Esophagus muscularis mucosa (tissue), 4 donors: ENCODE measurements around the gene PLXNC1. TPM values are rescaled to one million over a fixed set of nuclear protein-coding genes. Genes with fewer than 3 reads are reported as not detected.

ENCODE experiments used
- DNase-seq: peaks from one replicate; pipeline ENCODE4 v3.0.0-alpha.2; 2017; ENCODE audit errors: extremely low spot score
- H3K27ac ChIP-seq, 4 donors: fragments of 200-600 bp; sonication (generic); replicated peaks in 1 of 4; 1 replicate in 3 of 4; 2 replicates in 1 of 4; pipeline ENCODE4 v1.5.1; 2016 to 2019; ENCODE audit warnings: mild to moderate bottlenecking in 1 of 4
- H3K27me3 ChIP-seq, 4 donors: fragments of 200-600 bp; sonication (generic); one replicate each; pipeline versions ENCODE4 v1.5.1 to v1.6.0; 2016 to 2019
- H3K36me3 ChIP-seq, 4 donors: fragments of 200-600 bp; sonication (generic); one replicate each; pipeline ENCODE4 v1.5.1; 2016 to 2019
- H3K4me1 ChIP-seq, 4 donors: fragments of 200-600 bp; sonication (generic); one replicate each; pipeline ENCODE4 v1.5.1; 2016 to 2019
- H3K4me3 ChIP-seq, 4 donors: fragments of 200-600 bp; sonication (generic); 1 replicate in 2 of 4; 2 replicates in 2 of 4; pipeline ENCODE4 v1.5.1; 2016 to 2019; ENCODE audit warnings: mild to moderate bottlenecking in 4 of 4, moderate library complexity in 1 of 4
- H3K9me3 ChIP-seq, 4 donors: fragments of 200-600 bp; sonication (generic); 1 replicate in 3 of 4; 2 replicates in 1 of 4; pipeline ENCODE4 v1.5.1; 2016 to 2019
- EP300 ChIP-seq: sonication (generic); formaldehyde crosslinking; IDR thresholded peaks from one replicate; pipeline ENCODE4 v1.6.1; 2017; ENCODE audit warnings: antibody characterized with exemption
- POLR2A ChIP-seq: fragments of 450-650 bp; IDR thresholded peaks from one replicate; pipeline ENCODE4 v1.6.1; 2017; ENCODE audit warnings: antibody characterized with exemption, moderate library complexity, mild to moderate bottlenecking, low read depth
- POLR2AphosphoS5 ChIP-seq, 2 donors: sonication (generic); formaldehyde crosslinking; IDR thresholded peaks; one replicate each; pipeline ENCODE4 v1.6.1; 2017; ENCODE audit warnings: antibody characterized with exemption in 2 of 2
- WGBS: methylation state at CpG from one replicate; pipeline ENCODE4 v1.1.5; 2018; 5-methylcytosine and 5-hydroxymethylcytosine counted together
- intact Hi-C: fragments of 100-400 bp; cut with DNase I; formaldehyde crosslinking; loops from one replicate; pipeline ENCODE4 v1.15.1; 2023
- total RNA-seq, 4 donors: library from RNA; depleted of rRNA; stranded (reverse); fragments of >200 nt; gene quantifications; one replicate each; pipeline versions ENCODE4 v1.1.0 to v1.2.1, GENCODE V29; 2016
- TF ChIP-seq, protein P1 (sequence below), 3 experiments: fragments of 200-600 bp in 2 of 3; fragments of 450-650 bp in 1 of 3; sonication (generic) in 2 of 3; IDR thresholded peaks; one replicate each; pipeline ENCODE4 v1.5.1; 2017 to 2019; ENCODE audit warnings: antibody characterized with exemption in 3 of 3, mild to moderate bottlenecking in 2 of 3, moderate library complexity in 1 of 3

PLXNC1 gene
- total RNA-seq, 4 donors from 2014 or later: 4.0 to 12.3 (median 7.4) TPM

DNA sequence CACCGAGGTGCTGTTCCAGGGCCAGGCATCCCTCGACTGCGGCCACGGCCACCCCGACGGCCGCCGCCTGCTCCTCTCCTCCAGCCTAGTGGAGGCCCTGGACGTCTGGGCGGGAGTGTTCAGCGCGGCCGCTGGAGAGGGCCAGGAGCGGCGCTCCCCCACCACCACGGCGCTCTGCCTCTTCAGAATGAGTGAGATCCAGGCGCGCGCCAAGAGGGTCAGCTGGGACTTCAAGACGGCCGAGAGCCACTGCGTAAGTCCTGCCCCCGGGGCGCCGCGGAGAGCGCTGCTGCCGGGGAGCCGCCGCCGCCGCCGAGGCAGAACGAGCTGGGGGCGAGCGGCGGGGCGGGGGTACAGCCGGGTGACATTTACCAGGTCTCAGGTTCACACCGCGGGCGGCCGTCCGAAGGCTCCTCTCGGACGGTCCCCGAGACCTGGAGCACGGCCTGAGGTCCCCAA is 1.4 kb downstream of the PLXNC1 start:
- no peaks in the 10 kb centered on the region for H3K9me3 ChIP-seq
- H3K36me3 ChIP-seq: no peaks in the 10 kb centered on the region
- peaks cover 3 to 77% (median 19%) of the 10 kb centered on the region in 4 donors for H3K27me3 ChIP-seq
- 2% methylated on average over 9 of the region's 49 CpGs for WGBS
- DNase-seq: no peak
- TF ChIP-seq POLR2A: no peak
- no peak for TF ChIP-seq EP300
- TF ChIP-seq, protein P1, sequence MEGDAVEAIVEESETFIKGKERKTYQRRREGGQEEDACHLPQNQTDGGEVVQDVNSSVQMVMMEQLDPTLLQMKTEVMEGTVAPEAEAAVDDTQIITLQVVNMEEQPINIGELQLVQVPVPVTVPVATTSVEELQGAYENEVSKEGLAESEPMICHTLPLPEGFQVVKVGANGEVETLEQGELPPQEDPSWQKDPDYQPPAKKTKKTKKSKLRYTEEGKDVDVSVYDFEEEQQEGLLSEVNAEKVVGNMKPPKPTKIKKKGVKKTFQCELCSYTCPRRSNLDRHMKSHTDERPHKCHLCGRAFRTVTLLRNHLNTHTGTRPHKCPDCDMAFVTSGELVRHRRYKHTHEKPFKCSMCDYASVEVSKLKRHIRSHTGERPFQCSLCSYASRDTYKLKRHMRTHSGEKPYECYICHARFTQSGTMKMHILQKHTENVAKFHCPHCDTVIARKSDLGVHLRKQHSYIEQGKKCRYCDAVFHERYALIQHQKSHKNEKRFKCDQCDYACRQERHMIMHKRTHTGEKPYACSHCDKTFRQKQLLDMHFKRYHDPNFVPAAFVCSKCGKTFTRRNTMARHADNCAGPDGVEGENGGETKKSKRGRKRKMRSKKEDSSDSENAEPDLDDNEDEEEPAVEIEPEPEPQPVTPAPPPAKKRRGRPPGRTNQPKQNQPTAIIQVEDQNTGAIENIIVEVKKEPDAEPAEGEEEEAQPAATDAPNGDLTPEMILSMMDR (IDR thresholded peaks at IDR 0.05): no peak
- TF ChIP-seq POLR2AphosphoS5 (IDR thresholded peaks at IDR 0.05): no peak
- intact Hi-C loops: no loop called here
- peak overlapping the region; percentile 62 to 75 (median 65) for H3K4me3 ChIP-seq
- H3K27ac ChIP-seq: peak overlapping the region in 2 of 4 donors; percentile 53 to 63
- peaks cover 16 to 43% (median 31%) of the 10 kb centered on the region in 4 donors for H3K4me1 ChIP-seq

DNA sequence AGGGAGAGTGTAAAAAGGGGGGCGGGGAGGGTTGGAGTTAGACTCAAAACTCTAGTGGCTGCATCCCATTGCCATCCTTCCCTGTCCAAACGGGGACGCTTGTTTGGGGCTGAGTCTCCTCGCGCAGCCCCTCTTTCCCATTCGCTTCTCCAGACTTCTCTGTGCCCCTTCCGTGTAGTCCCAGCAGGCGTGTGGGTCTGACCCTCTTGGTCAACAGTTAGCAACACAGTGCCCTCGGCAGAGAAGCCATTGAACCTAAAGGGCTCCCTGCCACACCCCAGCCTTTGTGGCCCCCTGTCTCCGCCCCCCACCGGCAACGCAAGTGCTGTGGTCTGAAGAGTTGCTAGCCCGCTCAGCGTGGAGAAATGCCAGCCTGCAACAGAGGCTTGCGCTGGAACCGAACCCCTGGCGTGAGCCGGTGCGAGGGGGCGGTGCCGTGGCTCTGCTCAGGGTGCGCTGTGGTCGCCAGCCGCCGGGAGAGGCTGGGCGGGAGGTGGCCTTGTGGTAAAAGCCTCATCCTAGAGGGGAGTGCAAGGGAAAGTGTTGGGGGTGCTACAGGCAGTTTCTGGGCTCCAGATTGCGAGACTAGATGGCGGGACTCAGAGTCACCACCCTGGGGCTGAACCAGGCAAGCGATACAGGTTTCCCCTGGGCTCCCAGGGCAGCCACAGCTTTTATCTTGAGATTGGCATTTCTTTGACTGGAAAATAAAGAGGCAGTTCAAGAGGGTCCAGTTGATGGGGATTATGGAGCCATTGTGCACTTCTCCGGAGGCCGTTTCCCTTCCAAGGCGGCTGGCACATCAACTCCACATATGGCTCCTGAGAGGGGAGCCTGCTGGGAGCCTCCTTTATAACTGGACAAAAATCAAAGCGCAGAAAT is 2.1 kb downstream of the PLXNC1 start:
- TF ChIP-seq POLR2AphosphoS5 (IDR thresholded peaks at IDR 0.05): no peak
- TF ChIP-seq, protein P1 (IDR thresholded peaks at IDR 0.05): no peak
- TF ChIP-seq POLR2A: no peak
- TF ChIP-seq EP300: no peak
- Histone ChIP-seq H3K27ac (peak overlapping the region in 1 of 4 donors; percentile 63), H3K9me3 (no peaks in the 10 kb centered on the region), H3K36me3 (no peaks in the 10 kb centered on the region), H3K4me3 (peak overlapping the region; percentile 62 to 75 (median 65)), H3K27me3 (peaks cover 3 to 74% (median 19%) of the 10 kb centered on the region in 4 donors), H3K4me1 (peaks cover 16 to 43% (median 31%) of the 10 kb centered on the region in 4 donors)
- 21% methylated on average over 22 of the region's 33 CpGs for WGBS
- intact Hi-C loops: no loop called here
- DNase-seq: no peak

DNA sequence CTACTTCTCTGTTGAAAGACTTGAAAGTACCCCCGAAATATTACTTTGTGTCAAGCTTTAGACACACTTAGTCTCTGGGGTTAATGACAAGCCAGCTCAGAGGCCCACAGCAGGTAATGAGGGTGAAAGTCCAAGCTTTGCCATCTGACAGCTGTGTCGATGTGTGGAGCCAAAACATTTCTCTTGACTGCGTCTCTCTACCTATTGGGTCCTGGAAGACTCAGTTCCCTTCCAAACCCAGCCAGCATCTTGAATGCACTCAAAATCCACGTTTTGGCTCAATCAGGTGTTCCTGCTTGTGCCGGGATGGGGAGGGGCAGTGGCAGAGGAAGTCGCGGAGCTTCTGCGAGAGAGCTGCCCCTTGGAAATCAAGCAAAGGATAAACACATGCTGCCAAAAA is 3.2 kb downstream of the PLXNC1 start:
- intact Hi-C loops: no loop called here
- Histone ChIP-seq H3K4me1 (peaks cover 16 to 43% (median 31%) of the 10 kb centered on the region in 4 donors), H3K36me3 (no peaks in the 10 kb centered on the region), H3K27ac (no peak overlapping the region), H3K4me3 (no peak overlapping the region), H3K27me3 (peaks cover 3 to 65% (median 17%) of the 10 kb centered on the region in 4 donors), H3K9me3 (no peaks in the 10 kb centered on the region)
- no peak for DNase-seq
- no peak for TF ChIP-seq POLR2A
- TF ChIP-seq, protein P1 (IDR thresholded peaks at IDR 0.05): no peak
- TF ChIP-seq POLR2AphosphoS5 (IDR thresholded peaks at IDR 0.05): no peak
- TF ChIP-seq EP300: no peak
- 58% methylated on average over 8 of the region's 8 CpGs for WGBS

DNA sequence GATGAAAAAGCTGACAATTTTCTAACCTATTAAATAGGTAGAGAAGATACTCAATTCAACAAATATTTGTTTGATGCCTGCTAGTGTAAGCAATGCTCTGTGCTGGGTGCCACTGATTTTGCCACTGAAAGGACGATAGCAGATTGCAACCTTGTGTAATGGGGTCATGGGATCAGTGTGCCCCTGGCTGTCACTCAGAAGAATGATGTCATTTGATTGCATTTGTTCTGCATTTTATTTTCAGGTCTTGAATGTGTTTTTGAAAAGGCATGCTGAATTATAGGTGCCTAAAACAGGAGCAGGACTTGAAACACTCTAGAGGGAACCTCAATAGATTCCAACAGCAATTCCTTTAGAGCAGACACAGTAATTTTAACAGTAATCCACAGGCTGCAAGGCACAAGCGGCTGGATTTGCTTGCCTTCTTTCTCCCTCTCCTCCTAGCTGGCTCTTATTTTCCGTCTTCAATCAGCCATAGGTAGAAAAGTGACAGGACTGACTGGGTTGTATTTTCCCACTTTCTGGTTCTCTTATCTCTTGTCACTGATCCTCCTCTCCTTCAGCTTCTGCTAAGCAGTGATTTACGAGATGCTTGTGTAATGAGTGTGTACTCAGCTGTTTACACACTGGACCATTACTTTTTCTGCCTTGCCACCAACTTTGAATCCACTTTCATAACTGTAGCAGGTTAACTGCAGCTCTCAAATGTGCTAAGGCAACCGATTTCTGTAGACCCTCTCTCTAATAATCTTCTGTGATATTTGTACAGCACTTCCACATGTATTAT is 4.1 kb downstream of the PLXNC1 start:
- no peak overlapping the region for H3K4me3 ChIP-seq
- DNase-seq: no peak
- TF ChIP-seq POLR2AphosphoS5 (IDR thresholded peaks at IDR 0.05) (no peak), EP300 (no peak), POLR2A (no peak)
- TF ChIP-seq, protein P1 (IDR thresholded peaks at IDR 0.05): no peak
- no peak overlapping the region for H3K27ac ChIP-seq
- H3K27me3 ChIP-seq: peaks cover 3 to 56% (median 17%) of the 10 kb centered on the region in 4 donors
- intact Hi-C loops: no loop called here
- no peaks in the 10 kb centered on the region for H3K9me3 ChIP-seq
- H3K4me1 ChIP-seq: peaks cover 16 to 38% (median 29%) of the 10 kb centered on the region in 4 donors
- 57% methylated on average over 5 of the region's 5 CpGs for WGBS
- H3K36me3 ChIP-seq: no peaks in the 10 kb centered on the region
